Body of pancreas (tissue), 4 donors: ENCODE results near the gene PAGR1. TPM values are rescaled to one million over a fixed set of nuclear protein-coding genes. Genes with fewer than 3 reads are reported as not detected.
A peak's percentile ranks its signal among the peaks of the same experiment; 100 is the strongest.

ENCODE experiments used
- ATAC-seq: fragments of 150-250 bp; one replicate; pipeline ENCODE4 v1.9.1; 2016
- DNase-seq, 4 donors: peaks; one replicate each; pipeline ENCODE4 v3.0.0-alpha.2; 2019
- H3K27ac ChIP-seq, 4 donors: fragments of 200-600 bp; sonication (generic); 1 replicate in 3 of 4; 2 replicates in 1 of 4; pipeline versions ENCODE4 v1.5.1 to v1.6.1; 2016 to 2019; ENCODE audit warnings: mild to moderate bottlenecking in 1 of 4, mixed read lengths in 1 of 4, moderate library complexity in 1 of 4
- H3K27me3 ChIP-seq, 2 donors: fragments of 200-600 bp; sonication (generic); one replicate each; pipeline ENCODE4 v1.6.0; 2016; ENCODE audit warnings: mild to moderate bottlenecking in 1 of 2
- H3K36me3 ChIP-seq, 2 donors: fragments of 200-600 bp; sonication (generic); replicated peaks in 1 of 2; 2 replicates each; pipeline ENCODE4 v1.5.1; 2016; ENCODE audit warnings: low read depth in 2 of 2; ENCODE audit not compliant: insufficient read depth in 1 of 2
- H3K4me1 ChIP-seq: fragments of 200-600 bp; sonication (generic); one replicate; pipeline ENCODE4 v1.6.0; 2016
- H3K4me3 ChIP-seq, 2 donors: fragments of 200-600 bp; sonication (generic); 1 replicate in 1 of 2; 2 replicates in 1 of 2; pipeline ENCODE4 v1.5.1; 2016 to 2019
- H3K9me3 ChIP-seq, 3 donors: fragments of 200-600 bp; sonication (generic); 1 replicate in 2 of 3; 2 replicates in 1 of 3; pipeline ENCODE4 v1.5.1; 2016
- CTCF ChIP-seq, 7 experiments: fragments of 450-650 bp in 4 of 7; fragments of 200-600 bp in 3 of 7; sonication (generic) in 3 of 7; IDR thresholded peaks; one replicate each; pipeline ENCODE4 v1.5.1; 2016 to 2019; ENCODE audit warnings: antibody characterized with exemption in 7 of 7
- POLR2A ChIP-seq, 3 donors: fragments of 450-650 bp; IDR thresholded peaks; one replicate each; pipeline ENCODE4 v1.6.1; 2016; ENCODE audit warnings: antibody characterized with exemption in 3 of 3, mild to moderate bottlenecking in 2 of 3
- WGBS, 2 donors: methylation state at CpG; one replicate each; pipeline ENCODE4 v1.1.5; 2017; 5-methylcytosine and 5-hydroxymethylcytosine counted together
- intact Hi-C: fragments of 100-400 bp; cut with DNase I; formaldehyde crosslinking; loops from one replicate; pipeline ENCODE4 v1.15.1; 2023
- total RNA-seq, 2 donors: library from RNA; depleted of rRNA; stranded (reverse); fragments of >200 nt; gene quantifications; one replicate each; pipeline ENCODE4 v1.1.0, GENCODE V29; 2016

The PAGR1 gene
- total RNA-seq, 2 donors from 2014 or later, result 27.5 to 63.9 TPM

DNA sequence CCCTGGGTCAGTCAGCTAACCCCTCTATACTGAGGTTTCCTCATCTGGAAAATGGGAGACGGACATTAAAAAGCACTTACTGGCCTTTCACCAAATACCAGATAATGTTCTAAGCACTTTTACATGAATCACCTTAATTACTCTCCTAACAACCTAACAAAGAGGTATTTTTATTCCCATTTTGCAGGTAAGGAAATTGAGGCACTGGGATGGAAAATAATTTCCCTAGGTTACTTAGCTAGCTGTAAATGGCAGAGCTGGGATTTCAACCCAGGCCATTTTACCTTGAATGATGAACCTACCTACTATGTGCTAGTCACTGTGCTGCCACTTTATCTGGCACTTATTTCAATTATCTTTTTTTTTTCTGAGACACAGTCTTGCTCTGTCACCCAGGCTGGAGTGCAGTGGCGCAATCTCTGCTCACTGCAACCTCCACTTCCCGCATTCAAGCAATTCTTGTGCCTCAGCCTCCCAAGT lies 21.7 kb upstream of the PAGR1 start:
- WGBS, 2 donors, result 95 to 100% methylated on average over 3 of the region's 3 CpGs
- TF ChIP-seq CTCF (IDR thresholded peaks at IDR 0.05) (no peak), POLR2A (IDR thresholded peaks at IDR 0.05) (no peak)
- Histone ChIP-seq H3K4me3 (no peak overlapping the region), H3K9me3 (no peaks in the 10 kb centered on the region), H3K36me3 (peaks cover 0 to 2% of the 10 kb centered on the region in 2 donors), H3K27ac (no peak overlapping the region), H3K4me1 (peaks cover 30% of the 10 kb centered on the region), H3K27me3 (no peaks in the 10 kb centered on the region)
- intact Hi-C loops, result no loop called here
- no peak for ATAC-seq
- no peak for DNase-seq

GRCh38 chr16:29802416-29802935 lies 13.5 kb upstream of the PAGR1 start:
- H3K9me3 ChIP-seq, result no peaks in the 10 kb centered on the region
- H3K4me3 ChIP-seq, result no peak overlapping the region
- no peaks in the 10 kb centered on the region for H3K27me3 ChIP-seq
- 94 to 97% methylated on average over 8 of the region's 8 CpGs for WGBS, 2 donors
- intact Hi-C loops, result no loop called here
- H3K27ac ChIP-seq, result no peak overlapping the region
- no peak for TF ChIP-seq CTCF (IDR thresholded peaks at IDR 0.05)
- TF ChIP-seq POLR2A (IDR thresholded peaks at IDR 0.05), result no peak
- peaks cover 15% of the 10 kb centered on the region for H3K4me1 ChIP-seq
- ATAC-seq (no peak), DNase-seq (no peak)
- H3K36me3 ChIP-seq, result peaks cover 0 to 4% of the 10 kb centered on the region in 2 donors

- H3K9me3 ChIP-seq, result no peaks in the 10 kb centered on the region
- peaks cover 0 to 2% of the 10 kb centered on the region in 2 donors for H3K36me3 ChIP-seq
- TF ChIP-seq CTCF (IDR thresholded peaks at IDR 0.05), result no peak
- ATAC-seq (no peak), DNase-seq (no peak)
- no peak overlapping the region for H3K4me3 ChIP-seq
- no peaks in the 10 kb centered on the region for H3K27me3 ChIP-seq
- H3K27ac ChIP-seq, result peak overlapping the region in 2 of 4 donors; percentile 96 to 99
- WGBS, 2 donors, result 75 to 77% methylated on average over 8 of the region's 8 CpGs
- peaks cover 30% of the 10 kb centered on the region for H3K4me1 ChIP-seq
- intact Hi-C loops, result no loop called here
Measured at GRCh38 chr16:29804020-29804419, 11.9 kb upstream of the PAGR1 start.

DNA sequence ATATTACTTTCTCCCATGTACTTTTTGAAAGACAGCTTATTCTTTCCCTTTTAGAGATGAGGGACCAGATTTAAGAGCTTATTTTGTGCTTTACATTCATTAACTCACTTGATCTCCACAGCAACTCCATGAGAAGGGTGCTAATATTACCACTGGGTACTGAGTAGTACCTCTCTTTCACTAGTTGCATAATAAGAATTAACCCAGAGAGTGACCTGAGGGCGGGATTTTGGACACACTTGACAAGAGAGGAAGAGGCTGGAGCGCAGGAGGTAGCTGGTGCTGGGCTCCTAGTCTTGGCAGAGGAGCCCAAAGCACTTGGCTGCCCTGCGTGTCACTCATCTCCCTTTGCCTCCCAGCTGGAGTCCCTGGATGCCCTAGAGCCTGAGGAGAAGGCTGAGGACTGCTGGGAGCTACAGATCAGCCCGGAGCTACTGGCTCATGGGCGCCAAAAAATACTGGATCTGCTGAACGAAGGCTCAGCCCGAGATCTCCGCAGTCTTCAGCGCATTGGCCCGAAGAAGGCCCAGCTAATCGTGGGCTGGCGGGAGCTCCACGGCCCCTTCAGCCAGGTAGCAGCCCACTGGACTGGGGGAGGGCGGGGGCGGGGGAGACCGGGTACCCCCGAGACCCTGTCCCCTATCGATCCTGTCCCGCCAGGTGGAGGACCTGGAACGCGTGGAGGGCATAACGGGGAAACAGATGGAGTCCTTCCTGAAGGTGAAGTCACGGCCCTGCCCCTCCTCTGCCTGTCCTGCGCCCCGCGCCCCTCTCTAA lies 11.3 kb upstream of the PAGR1 start:
- WGBS, 2 donors, result 2 to 3% methylated on average over 16 to 26 of the region's 26 CpGs
- Histone ChIP-seq H3K4me1 (peaks cover 37% of the 10 kb centered on the region), H3K27ac (peak overlapping the region; percentile 81 to 99 (median 92)), H3K9me3 (no peaks in the 10 kb centered on the region), H3K4me3 (peak overlapping the region; percentile 17 to 92), H3K36me3 (peaks cover 0 to 2% of the 10 kb centered on the region in 2 donors), H3K27me3 (no peaks in the 10 kb centered on the region)
- no peak for TF ChIP-seq POLR2A (IDR thresholded peaks at IDR 0.05)
- no peak for TF ChIP-seq CTCF (IDR thresholded peaks at IDR 0.05)
- DNase-seq (peak; percentile 55 to 68 (median 60)), ATAC-seq (peak; percentile 1)
- intact Hi-C loops, result no loop called here
